ENCODE data around the gene SPHK2. TPM values are rescaled to one million over a fixed set of nuclear protein-coding genes. Genes with fewer than 3 reads are reported as not detected.

SPHK2 gene
- total RNA-seq, 1 experiment from 2014 or later, result 38.8 TPM

DNA sequence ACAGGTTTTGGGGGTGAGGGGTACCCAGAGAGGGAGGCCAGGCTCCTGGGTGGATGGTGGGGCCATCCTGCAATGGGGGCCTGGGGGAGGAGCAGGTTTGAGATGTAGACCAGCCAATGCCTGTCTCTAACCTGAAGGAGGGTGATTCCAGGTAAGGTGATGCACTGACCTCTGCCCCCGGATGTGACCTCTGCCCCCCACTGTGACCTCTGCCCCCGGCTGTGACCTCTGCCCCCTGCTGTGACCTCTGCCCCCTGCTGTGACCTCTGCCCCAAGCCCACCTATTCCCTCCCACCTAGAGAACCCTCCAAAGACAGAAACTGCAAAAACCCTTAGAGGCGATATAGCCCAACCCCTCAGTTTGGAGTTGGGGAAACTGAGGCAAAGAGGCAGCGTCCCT, 23.1 kb upstream of the SPHK2 start:
- Histone ChIP-seq H3K27me3 (replicated peaks; ENCODE audit: insufficient read depth, low read depth, low read length, poor library complexity) (no peaks in the 10 kb centered on the region), H3K27ac (ENCODE audit: low read depth, low read length, poor library complexity, severe bottlenecking) (no peak overlapping the region), H3K4me1 (ENCODE audit: insufficient read depth, low read length, poor library complexity, severe bottlenecking) (no peaks in the 10 kb centered on the region), H3K4me3 (ENCODE audit: low read depth, low read length, poor library complexity, severe bottlenecking) (no peak overlapping the region), H3K36me3 (ENCODE audit: insufficient read depth, low read length, poor library complexity, severe bottlenecking) (no peaks in the 10 kb centered on the region), H3K9me3 (ENCODE audit: low read depth, low read length, poor library complexity, severe bottlenecking) (no peaks in the 10 kb centered on the region)
- no TSS peak for BruUV-seq (replicated peaks)
- no peak for DNase-seq (ENCODE audit: low spot score)
- ChIA-PET POLR2A (ENCODE audit: low non-redundant PET) (no interaction called here), CTCF (no interaction called here)
- intact Hi-C loops (cut with micrococcal nuclease; ENCODE audit: unreplicated experiment), result no loop called here
- TF ChIP-seq, protein P1, sequence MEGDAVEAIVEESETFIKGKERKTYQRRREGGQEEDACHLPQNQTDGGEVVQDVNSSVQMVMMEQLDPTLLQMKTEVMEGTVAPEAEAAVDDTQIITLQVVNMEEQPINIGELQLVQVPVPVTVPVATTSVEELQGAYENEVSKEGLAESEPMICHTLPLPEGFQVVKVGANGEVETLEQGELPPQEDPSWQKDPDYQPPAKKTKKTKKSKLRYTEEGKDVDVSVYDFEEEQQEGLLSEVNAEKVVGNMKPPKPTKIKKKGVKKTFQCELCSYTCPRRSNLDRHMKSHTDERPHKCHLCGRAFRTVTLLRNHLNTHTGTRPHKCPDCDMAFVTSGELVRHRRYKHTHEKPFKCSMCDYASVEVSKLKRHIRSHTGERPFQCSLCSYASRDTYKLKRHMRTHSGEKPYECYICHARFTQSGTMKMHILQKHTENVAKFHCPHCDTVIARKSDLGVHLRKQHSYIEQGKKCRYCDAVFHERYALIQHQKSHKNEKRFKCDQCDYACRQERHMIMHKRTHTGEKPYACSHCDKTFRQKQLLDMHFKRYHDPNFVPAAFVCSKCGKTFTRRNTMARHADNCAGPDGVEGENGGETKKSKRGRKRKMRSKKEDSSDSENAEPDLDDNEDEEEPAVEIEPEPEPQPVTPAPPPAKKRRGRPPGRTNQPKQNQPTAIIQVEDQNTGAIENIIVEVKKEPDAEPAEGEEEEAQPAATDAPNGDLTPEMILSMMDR (conservative IDR thresholded peaks at IDR 0.05; ENCODE audit: low read depth, low read length), result no peak

GRCh38 chr19:48596679-48597465, 22.4 kb upstream of the SPHK2 start:
- Histone ChIP-seq H3K36me3 (ENCODE audit: insufficient read depth, low read length, poor library complexity, severe bottlenecking) (no peaks in the 10 kb centered on the region), H3K27ac (ENCODE audit: low read depth, low read length, poor library complexity, severe bottlenecking) (no peak overlapping the region), H3K9me3 (ENCODE audit: low read depth, low read length, poor library complexity, severe bottlenecking) (no peaks in the 10 kb centered on the region), H3K4me3 (ENCODE audit: low read depth, low read length, poor library complexity, severe bottlenecking) (no peak overlapping the region), H3K27me3 (replicated peaks; ENCODE audit: insufficient read depth, low read depth, low read length, poor library complexity) (no peaks in the 10 kb centered on the region), H3K4me1 (ENCODE audit: insufficient read depth, low read length, poor library complexity, severe bottlenecking) (no peaks in the 10 kb centered on the region)
- intact Hi-C loops (cut with micrococcal nuclease; ENCODE audit: unreplicated experiment), result no loop called here
- CTCF ChIA-PET, result no interaction called here
- no peak for DNase-seq (ENCODE audit: low spot score)
- POLR2A ChIA-PET (ENCODE audit: low non-redundant PET), result no interaction called here
- TF ChIP-seq EZH2 (IDR thresholded peaks at IDR 0.05; ENCODE audit: borderline replicate concordance, low read depth, low read length, poor library complexity, severe bottlenecking), result no peak
- TF ChIP-seq, protein P1 (conservative IDR thresholded peaks at IDR 0.05; ENCODE audit: low read depth, low read length), result no peak
- BruUV-seq (replicated peaks), result no TSS peak

DNA sequence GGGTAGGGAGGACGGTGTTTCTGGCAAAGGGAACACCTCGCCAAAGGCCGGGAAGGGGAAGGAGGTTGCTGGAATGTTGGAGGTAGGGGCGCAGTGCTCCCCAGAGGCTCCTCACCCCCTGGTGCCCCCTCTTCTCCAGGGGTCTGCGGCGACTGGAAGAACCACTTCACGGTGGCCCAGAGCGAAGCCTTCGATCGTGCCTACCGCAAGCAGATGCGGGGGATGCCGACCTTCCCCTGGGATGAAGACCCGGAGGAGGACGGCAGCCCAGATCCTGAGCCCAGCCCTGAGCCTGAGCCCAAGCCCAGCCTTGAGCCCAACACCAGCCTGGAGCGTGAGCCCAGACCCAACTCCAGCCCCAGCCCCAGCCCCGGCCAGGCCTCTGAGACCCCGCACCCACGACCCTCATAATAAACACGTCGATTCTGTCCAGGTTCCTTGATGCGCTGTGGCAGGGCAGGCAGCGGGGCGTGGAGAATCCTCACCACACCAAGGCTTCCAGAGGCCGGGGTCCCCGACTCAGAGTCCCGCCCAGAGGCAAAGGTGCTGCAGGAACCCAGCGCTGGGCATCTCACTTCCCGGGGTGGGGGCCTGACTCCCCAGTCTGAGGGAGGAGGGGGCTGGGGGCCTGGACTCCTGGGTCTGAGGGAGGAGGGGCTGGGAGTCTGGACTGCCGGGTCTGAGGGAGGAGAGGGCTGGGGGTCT, 20.2 kb upstream of the SPHK2 start:
- CTCF ChIA-PET, result no interaction called here

More for the DNA sequence above, 20.2 kb upstream of the SPHK2 start:
- Histone ChIP-seq H3K4me1 (ENCODE audit: insufficient read depth, low read length, poor library complexity, severe bottlenecking) (no peaks in the 10 kb centered on the region), H3K27me3 (replicated peaks; ENCODE audit: insufficient read depth, low read depth, low read length, poor library complexity) (no peaks in the 10 kb centered on the region), H3K36me3 (ENCODE audit: insufficient read depth, low read length, poor library complexity, severe bottlenecking) (no peaks in the 10 kb centered on the region), H3K9me3 (ENCODE audit: low read depth, low read length, poor library complexity, severe bottlenecking) (no peaks in the 10 kb centered on the region), H3K27ac (ENCODE audit: low read depth, low read length, poor library complexity, severe bottlenecking) (no peak overlapping the region), H3K4me3 (ENCODE audit: low read depth, low read length, poor library complexity, severe bottlenecking) (no peak overlapping the region)
- POLR2A ChIA-PET (ENCODE audit: low non-redundant PET), result no interaction called here
- TF ChIP-seq EZH2 (IDR thresholded peaks at IDR 0.05; ENCODE audit: borderline replicate concordance, low read depth, low read length, poor library complexity, severe bottlenecking), result no peak
- TF ChIP-seq, protein P1 (conservative IDR thresholded peaks at IDR 0.05; ENCODE audit: low read depth, low read length), result no peak
- intact Hi-C loops (cut with micrococcal nuclease; ENCODE audit: unreplicated experiment), result no loop called here
- no peak for DNase-seq (ENCODE audit: low spot score)
- BruUV-seq (replicated peaks), result no TSS peak
